ENCODE measurements around the gene DACH2.

Gene DACH2

DNA sequence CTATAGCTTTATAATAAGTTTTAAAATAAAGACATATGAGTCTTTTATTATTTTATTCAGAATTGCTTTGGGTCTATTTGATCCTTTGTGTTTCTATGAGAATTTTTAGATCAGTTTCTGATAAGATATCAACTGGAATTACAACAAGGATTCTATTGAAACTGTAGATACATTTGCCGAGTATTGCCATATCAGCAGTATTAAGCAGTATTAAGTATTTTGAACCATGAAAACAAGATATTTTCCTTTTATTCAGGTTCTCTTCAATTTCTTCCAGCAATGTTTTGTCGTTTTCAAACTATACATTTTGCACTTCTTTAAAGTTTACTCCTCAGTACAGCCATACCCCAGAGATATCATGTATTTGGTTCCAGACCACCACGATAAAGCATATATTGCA lies 598.8 kb downstream of the DACH2 start:
- H3K4me3 ChIP-seq (ENCODE audit: low read depth, low read length): no peak overlapping the region

DNA sequence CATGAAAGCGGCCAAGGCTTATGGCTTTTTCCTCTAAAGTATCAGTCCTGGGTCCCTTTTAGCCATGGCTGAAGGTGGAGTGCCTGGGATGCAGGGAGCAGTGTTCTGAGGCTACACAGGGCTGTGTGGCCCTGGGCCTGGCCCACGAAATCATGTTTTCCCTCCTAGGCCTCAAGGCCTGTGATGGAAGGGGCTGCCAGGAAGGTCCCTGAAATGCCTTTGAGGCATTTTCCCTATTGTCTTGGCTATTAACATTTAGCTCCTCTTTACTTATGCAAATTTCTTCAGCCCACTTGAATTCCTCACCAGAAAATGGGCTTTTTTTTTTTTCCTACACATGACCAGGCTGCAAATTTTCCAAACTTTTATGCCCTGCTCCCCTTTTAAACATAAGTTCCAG lies 657.0 kb downstream of the DACH2 start:
- H3K4me3 ChIP-seq (ENCODE audit: low read depth, low read length): no peak overlapping the region

GRCh38 chrX:86806786-86807185 lies 658.5 kb downstream of the DACH2 start:
- H3K4me3 ChIP-seq (ENCODE audit: low read depth, low read length): no peak overlapping the region

DNA sequence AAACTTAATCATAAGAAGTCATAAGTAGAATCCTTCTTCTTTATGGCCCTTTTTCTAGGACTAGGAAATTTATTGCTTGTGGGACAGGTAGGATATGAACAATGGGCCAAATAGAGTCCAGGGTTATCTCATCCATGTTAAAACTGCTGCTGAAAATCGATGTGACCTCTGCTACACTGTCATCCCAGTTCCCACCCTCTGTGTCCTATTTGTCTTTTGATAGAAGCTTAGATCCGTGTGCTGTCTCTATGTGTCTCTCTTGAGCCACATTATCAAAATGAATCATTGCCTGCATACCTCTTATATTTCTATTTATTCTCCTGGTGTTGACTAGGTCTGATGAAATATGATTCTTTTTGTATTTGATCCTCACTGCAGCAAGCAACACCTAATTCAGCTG lies 661.4 kb downstream of the DACH2 start:
- no peak overlapping the region for H3K4me3 ChIP-seq (ENCODE audit: low read depth, low read length)

GRCh38 chrX:86829786-86830185 lies 681.5 kb downstream of the DACH2 start:
- no peak overlapping the region for H3K4me3 ChIP-seq (ENCODE audit: low read depth, low read length)

GRCh38 chrX:86830685-86831084 lies 682.4 kb downstream of the DACH2 start:
- H3K4me3 ChIP-seq (ENCODE audit: low read depth, low read length): no peak overlapping the region

- no peak overlapping the region for H3K4me3 ChIP-seq (ENCODE audit: low read depth, low read length)
These were observed 696.9 kb downstream of the DACH2 start for GRCh38 chrX:86845101-86845500.

All from iPS-11a (cell line).